GM19438 (cell line): ENCODE data around the gene RABAC1.

ENCODE experiments used
- ATAC-seq: cut with Tn5 transposase; IDR thresholded peaks from one replicate; pipeline ENCODE4 v1.9.1; 2021; ENCODE audit warnings: low read depth; ENCODE audit not compliant: unreplicated experiment

The RABAC1 gene

GRCh38 chr19:41990615-41991014, 31.5 kb upstream of the RABAC1 start:
- no peak for ATAC-seq

DNA sequence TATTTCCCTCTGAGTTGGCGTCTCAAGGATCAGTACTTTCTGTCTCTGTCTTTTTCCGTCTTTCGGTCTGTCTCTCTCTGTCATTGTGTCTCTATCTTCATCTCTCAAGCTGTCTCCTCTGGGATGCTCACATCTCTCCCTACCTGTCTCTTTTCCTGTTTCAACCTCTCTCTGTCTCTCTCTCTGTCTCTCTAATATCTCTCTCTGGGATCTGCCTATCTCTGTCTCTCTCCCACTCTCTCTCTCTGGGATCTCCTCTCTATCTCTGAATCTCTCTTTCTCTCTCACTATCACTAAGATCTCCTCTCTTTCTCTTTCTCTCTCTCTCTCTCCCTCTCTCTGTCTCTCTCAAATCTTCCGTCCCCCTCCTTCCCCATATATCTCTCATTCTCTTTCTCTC, 30.9 kb upstream of the RABAC1 start:
- no peak for ATAC-seq

- no peak for ATAC-seq
Observed at GRCh38 chr19:41988947-41989346, 29.8 kb upstream of the RABAC1 start.

GRCh38 chr19:41987141-41987860, 28.2 kb upstream of the RABAC1 start:
- no peak for ATAC-seq

DNA sequence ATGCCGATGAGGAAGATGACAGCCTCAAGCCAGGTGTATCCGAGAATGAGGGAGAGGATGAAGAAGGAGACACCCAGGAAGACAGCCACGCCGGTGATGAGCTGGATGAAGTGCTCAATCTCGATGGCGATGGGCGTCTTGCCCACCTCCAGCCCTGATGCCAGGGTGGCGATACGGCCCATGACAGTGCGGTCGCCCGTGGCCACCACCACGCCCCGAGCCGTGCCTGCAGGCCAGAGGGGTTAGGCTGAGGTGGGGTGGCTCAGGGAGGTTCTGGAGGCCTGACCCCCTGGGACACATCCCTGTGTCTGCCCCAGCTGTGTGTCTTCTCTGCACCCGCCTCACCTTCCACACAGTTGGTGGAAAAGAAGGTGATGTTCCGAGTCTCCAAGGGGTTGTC, 25.8 kb upstream of the RABAC1 start:
- ATAC-seq, result no peak

- no peak for ATAC-seq
Observed at GRCh38 chr19:41981724-41982123, 22.6 kb upstream of the RABAC1 start.

DNA sequence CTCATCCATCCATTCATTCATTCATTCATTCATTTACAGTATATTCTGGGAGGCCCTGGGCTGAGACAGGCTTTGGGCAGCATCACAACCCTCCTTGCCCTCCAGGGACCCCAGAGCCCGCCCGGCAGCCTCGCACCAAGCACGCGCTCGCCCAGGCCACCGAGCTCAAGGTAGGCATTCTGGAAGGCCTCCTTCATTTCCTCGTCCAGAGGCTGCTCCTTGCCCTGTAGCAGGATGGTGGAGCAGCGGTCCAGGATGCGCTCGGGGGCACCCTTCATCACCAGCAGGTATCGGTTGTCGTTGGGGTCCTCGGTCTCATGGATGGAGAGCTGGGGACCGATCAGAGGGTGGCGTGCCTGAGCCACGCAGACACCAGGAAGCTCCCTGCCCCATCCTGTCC, 19.3 kb upstream of the RABAC1 start:
- no peak for ATAC-seq

- no peak for ATAC-seq
Observed at GRCh38 chr19:41977916-41978315, 18.8 kb upstream of the RABAC1 start.

DNA sequence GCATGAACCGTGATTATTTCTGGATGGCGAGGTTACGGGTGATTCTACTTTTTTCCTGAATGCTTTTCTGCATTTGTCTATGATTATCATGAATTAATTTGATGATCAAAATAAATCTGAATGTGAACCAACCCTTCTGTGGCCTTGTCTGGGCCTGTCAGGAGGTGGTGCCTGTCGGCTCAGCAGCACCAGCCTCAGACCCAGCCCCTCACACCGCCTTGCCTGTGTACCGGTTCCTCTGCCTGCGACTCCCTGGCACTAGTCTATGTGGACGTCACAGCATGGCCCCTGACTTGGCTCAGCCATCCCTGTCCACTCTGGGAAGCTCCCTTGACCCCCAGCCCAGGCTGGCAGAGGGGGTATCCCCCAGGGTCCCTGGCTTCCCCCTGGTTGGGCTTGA, 15.5 kb upstream of the RABAC1 start:
- ATAC-seq, result no peak

- no peak for ATAC-seq
Observed at GRCh38 chr19:41971363-41971762, 12.2 kb upstream of the RABAC1 start.

GRCh38 chr19:41969772-41970458, 10.8 kb upstream of the RABAC1 start:
- no peak for ATAC-seq

GRCh38 chr19:41968751-41969595, 9.9 kb upstream of the RABAC1 start:
- no peak for ATAC-seq

DNA sequence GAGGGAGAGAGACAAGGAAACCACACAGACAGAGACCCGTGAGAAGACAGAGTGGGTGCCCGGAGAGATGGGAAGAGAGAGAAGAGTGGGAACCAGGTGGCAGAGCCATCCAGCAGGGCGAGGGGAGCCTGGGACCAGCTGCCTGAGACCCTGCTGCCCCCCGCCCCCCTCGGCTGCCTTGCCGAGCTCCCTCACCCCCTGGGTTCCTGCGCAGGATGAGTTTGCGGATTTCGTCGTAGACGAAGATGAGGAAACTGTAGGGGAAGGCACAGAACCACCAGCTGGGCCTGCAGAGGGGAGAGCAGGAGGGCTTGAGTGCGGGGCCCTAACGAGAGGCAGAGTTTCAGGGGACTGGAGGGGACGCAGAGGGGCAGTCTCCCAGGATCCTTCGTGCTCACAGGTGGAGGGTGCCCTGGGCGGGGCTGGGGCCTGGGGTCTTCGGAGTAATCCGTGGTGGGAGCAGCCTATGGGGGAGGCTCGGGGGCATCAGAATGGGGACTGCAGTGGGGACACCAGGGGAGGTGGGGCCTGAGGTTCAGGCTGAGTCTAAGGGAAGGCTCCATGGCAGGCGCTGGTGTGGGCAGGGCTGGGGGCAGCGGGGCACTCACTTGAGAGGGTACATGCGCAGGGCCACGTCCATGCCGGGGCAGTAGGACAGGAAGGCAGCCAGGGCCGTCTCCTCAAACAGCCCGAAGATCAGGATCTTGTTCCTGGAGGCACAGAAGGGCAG, 8.1 kb upstream of the RABAC1 start:
- ATAC-seq, result no peak

- ATAC-seq, result no peak
Observed at GRCh38 chr19:41965106-41965505, 6.0 kb upstream of the RABAC1 start.

DNA sequence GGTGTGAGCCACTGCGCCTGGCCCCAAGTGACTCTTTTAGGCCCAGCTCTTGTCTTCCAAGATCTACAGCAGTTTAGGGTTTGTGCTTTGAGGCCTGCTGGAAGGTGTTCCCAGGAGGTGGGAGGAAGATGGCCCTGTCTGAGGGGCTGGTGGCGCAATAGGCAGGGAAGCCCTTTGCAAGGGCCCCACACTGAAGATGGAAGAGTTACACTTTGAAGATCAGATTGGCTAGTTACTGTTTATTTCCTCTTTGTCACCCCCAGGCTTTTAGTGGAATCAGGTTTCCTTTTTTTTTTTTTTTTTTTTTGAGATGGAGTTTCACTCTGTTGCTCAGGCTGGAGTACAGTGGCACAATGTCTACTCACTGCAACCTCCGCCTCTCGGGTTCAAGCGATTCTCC, 1.9 kb upstream of the RABAC1 start:
- ATAC-seq, result no peak

DNA sequence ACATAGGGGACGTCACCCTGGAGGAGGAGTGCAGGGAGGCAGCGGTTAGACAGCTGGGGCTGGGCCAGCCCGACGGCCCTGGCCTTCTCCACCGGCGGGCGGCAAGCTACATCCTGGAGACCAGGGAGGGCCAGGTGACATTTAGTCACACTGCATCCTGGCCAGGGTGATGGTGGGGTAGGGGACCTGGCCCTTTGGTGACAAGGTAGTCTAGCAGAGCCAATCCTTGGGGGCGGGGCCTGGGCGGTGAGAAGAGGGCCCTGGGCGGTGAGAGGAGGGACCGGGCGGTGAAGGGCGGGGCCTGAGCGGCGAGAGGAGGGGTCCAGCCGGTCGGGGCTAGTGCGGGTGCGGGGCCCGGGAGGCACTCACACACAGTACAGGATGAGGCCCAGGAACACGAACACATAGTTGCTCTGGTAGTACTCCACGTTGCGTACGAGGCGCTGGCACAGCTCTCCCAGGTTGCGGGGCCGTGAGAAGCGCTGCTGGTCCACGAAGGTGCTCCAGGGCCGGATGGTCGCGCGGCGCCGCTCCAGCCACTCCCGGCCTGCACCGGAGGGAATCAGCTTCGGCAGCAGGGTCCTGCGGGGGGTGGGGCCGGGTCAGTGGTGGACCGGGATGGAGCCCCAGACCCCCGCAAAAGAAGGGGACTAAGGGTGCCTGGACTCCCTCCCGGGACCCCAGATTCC, 610 bp downstream of the RABAC1 start:
- peak; percentile 49 for ATAC-seq

- no peak for ATAC-seq
Observed at GRCh38 chr19:41957838-41958366, 1.2 kb downstream of the RABAC1 start.

DNA sequence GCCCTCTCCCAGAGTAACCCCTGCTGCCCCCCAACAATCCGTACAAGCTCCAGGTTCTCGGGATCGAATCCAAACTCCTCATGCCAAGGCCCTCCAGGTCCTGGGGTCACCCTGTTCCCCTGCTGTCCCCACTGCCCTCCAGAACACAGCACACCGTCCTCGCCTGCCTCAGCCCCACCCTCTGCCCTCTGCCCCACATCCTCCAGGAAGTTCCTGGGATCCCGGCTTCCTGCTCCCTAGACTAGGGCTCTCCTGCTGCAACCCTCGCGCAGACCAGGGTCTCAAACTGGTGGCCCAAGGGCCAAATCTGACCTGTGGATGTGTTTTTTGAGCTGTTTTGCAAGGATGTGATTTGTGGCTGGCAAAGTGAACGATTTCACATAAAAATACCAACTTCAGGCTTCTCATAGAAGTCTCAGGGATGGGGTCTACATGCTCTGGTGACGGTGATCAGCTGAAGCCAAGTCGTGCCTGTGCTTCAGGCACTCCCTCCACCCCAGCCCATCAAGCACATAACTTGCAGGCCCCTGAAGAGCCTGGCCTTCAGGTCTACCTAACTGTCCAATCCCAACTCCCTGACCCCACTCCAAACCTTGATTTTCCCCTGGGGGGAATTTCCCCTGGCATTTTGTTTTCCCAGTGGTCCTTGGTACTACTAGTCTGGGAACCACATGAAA, 1.8 kb downstream of the RABAC1 start:
- ATAC-seq, result no peak

DNA sequence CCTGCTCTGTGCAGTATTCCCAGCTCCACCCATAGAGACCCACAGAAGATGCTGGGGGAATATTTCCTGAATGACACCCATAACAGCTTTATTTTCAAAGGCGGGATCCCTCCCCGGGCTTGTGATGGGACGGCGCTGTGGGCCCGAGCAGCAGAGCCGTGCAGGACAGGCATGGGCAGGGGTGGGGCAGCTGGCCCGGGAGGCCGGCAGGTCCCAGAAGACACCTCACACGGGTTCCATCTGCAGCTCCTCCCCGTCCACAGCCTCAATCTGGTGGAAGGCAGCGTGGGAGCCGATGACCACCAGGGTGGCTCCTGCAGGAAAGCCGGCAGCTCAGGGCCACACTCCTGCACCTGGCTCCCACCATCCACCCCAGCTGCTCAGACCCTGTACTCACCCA, 2.5 kb downstream of the RABAC1 start:
- ATAC-seq, result no peak
